HepG2 (cell line): ENCODE data around the gene ZBTB20.

Source experiments
- ATF2 ChIP-seq: sonication (generic); formaldehyde crosslinking; IDR thresholded peaks from 2 replicates; pipeline ENCODE4 v1.4.0; 2020; ENCODE audit warnings: missing genetic modification reagents
- CTCF ChIP-seq: sonication (generic); formaldehyde crosslinking; IDR thresholded peaks from 2 replicates; pipeline ENCODE4 v1.5.0; 2020; ENCODE audit warnings: mild to moderate bottlenecking, missing genetic modification reagents, moderate library complexity
- EZH2 ChIP-seq: conservative IDR thresholded peaks from 2 replicates; pipeline ENCODE4 v1.6.1; 2012; ENCODE audit warnings: mild to moderate bottlenecking, low read depth, low read length, moderate library complexity
- KLF16 ChIP-seq, 2 experiments: sonication (generic) in 1 of 2; formaldehyde crosslinking in 1 of 2; IDR thresholded peaks; 2 replicates each; pipeline versions ENCODE4 v1.6.1 to v1.8.0; 2016 to 2023; ENCODE audit warnings: missing genetic modification reagents in 2 of 2, missing compliant biosample characterization in 1 of 2
- TCF7 ChIP-seq: sonication (generic); IDR thresholded peaks from 2 replicates; pipeline ENCODE4 v1.6.1; 2016; ENCODE audit warnings: antibody characterized with exemption, low read depth
- ZNF232 ChIP-seq: sonication (generic); formaldehyde crosslinking; IDR thresholded peaks from 2 replicates; pipeline ENCODE4 v1.4.0; 2020; ENCODE audit warnings: missing genetic modification reagents, borderline replicate concordance
- ZNF780A ChIP-seq: sonication (generic); formaldehyde crosslinking; IDR thresholded peaks from 2 replicates; pipeline ENCODE4 v1.8.0; 2022; ENCODE audit warnings: mild to moderate bottlenecking, missing genetic modification reagents, moderate library complexity

- TF ChIP-seq EZH2 (no peak), TCF7 (no peak), KLF16 (CRISPR knock-in tag; IDR thresholded peaks at IDR 0.05) (no peak), ZNF780A (CRISPR knock-in tag) (no peak), ZNF232 (no peak), ATF2 (CRISPR knock-in tag) (no peak), CTCF (no peak)
Observed at GRCh38 chr3:114420072-114420471, 727.0 kb downstream of the ZBTB20 start.
